HTERT RPE-1 (cell line): ENCODE measurements around the gene LBR.
"Not testable (repeated sequence)": the region's sequence is repeated elsewhere in the genome, so short reads cannot be mapped to it uniquely, and the experiment has no call there.

ENCODE experiments used
- in situ Hi-C: fragments of 300-500 bp; cut with MboI; formaldehyde crosslinking; loops from 4 replicates; pipeline ENCODE4 v1.14.3; 2020; ENCODE audit warnings: low sequenced_read_pairs

Gene LBR

GRCh38 chr1:225427235-225428067, at the start of gene LBR:
Gene LBR (minus strand): TSS chr1:225428038. CDS start chr1:225424075, 3,963 bp downstream.
- in situ Hi-C loops: no loop called here

GRCh38 chr1:225477296-225477911, 49.6 kb upstream of the LBR start:
- in situ Hi-C loops: no loop called here

GRCh38 chr1:225476538-225476988, 48.7 kb upstream of the LBR start:
- in situ Hi-C loops: no loop called here

- in situ Hi-C loops: no loop called here
These were observed 48.3 kb upstream of the LBR start for GRCh38 chr1:225476100-225476511.

GRCh38 chr1:225474986-225475820, 47.4 kb upstream of the LBR start:
- in situ Hi-C loops: no loop called here

- in situ Hi-C loops: no loop called here
These were observed 46.7 kb upstream of the LBR start for GRCh38 chr1:225474439-225474985.

GRCh38 chr1:225473676-225474438, 46.0 kb upstream of the LBR start:
- in situ Hi-C loops: not testable (repeated sequence)

GRCh38 chr1:225473266-225473665, 45.4 kb upstream of the LBR start:
- in situ Hi-C loops: not testable (repeated sequence)

GRCh38 chr1:225471453-225472301, 43.8 kb upstream of the LBR start:
- in situ Hi-C loops: no loop called here

GRCh38 chr1:225471109-225471452, 43.2 kb upstream of the LBR start:
- in situ Hi-C loops: no loop called here

GRCh38 chr1:225470211-225471108, 42.6 kb upstream of the LBR start:
- in situ Hi-C loops: no loop called here

GRCh38 chr1:225469051-225469450, 41.2 kb upstream of the LBR start:
- in situ Hi-C loops: no loop called here

GRCh38 chr1:225468270-225469020, 40.6 kb upstream of the LBR start:
- in situ Hi-C loops: no loop called here

GRCh38 chr1:225467193-225468020, 39.6 kb upstream of the LBR start:
- in situ Hi-C loops: no loop called here

- in situ Hi-C loops: no loop called here
These were observed 39.0 kb upstream of the LBR start for GRCh38 chr1:225466848-225467192.

GRCh38 chr1:225465793-225466517, 38.1 kb upstream of the LBR start:
- in situ Hi-C loops: no loop called here
